ENCODE data around the gene AUTS2. TPM values are rescaled to one million over a fixed set of nuclear protein-coding genes. Genes with fewer than 3 reads are reported as not detected.

AUTS2 gene
- total RNA-seq, 2 donors from 2014 or later, result 2.9 to 7.9 TPM

DNA sequence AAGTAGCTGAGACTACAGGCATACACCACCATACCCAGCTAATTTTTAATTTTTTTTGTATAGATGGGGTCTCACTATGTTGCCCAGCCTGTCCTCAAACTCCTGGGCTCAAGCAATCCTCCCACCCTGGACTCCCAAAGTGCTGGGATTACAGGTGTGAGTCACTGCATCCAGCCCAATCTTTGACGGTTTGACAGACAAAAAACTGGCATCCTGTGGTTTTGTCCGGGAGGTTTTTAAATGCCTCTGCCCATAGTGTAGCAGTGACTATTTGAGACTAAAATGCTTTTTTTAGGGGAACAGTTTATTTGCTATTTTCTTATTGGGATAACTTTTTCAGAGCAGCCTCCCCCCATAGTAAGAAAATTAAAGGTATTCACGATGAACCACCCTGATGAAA, 1010.0 kb downstream of the AUTS2 start:
- no peak for ATAC-seq (replicated peaks in 1 of 2)
- peaks cover 0 to 3% of the 10 kb centered on the region in 2 donors for H3K36me3 Mint-ChIP-seq (ENCODE audit: insufficient read depth in 2 of 2)
- no peak overlapping the region for H3K4me3 Mint-ChIP-seq

DNA sequence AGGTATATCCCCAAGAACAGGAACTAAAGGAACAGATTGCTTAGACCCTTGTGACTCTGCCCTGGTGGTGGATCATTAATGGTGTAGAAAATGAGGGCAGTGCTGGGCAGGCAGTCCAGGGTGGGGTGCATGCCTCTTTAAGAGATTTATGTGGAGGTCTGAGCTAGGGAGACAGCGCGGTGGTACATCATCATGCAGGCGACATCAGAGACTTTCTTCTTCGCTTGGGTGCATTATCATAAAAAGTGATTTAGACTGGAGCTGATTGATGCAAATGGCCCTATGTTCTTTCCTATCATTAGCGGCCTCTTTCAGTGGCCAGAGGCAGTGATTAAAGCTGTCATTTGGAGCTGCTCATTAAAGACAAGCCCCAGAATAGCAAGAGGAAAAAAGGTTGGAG, 1014.5 kb downstream of the AUTS2 start:
- H3K9me3 Mint-ChIP-seq, result no peaks in the 10 kb centered on the region
- no peaks in the 10 kb centered on the region for H3K36me3 Mint-ChIP-seq (ENCODE audit: insufficient read depth in 2 of 2)
- no peaks in the 10 kb centered on the region for H3K4me1 Mint-ChIP-seq (ENCODE audit: low read depth)
- peaks cover 6% of the 10 kb centered on the region for H3K27me3 Mint-ChIP-seq (ENCODE audit: low read depth)
- no peak overlapping the region for H3K4me3 Mint-ChIP-seq
- DNase-seq (no peak), ATAC-seq (replicated peaks in 1 of 2) (no peak)
- no peak overlapping the region for H3K27ac Mint-ChIP-seq

More for the DNA sequence above, 1010.0 kb downstream of the AUTS2 start:
- Mint-ChIP-seq H3K4me1 (ENCODE audit: low read depth) (no peaks in the 10 kb centered on the region), H3K27me3 (ENCODE audit: low read depth) (peaks cover 6% of the 10 kb centered on the region), H3K9me3 (peaks cover 0 to 1% of the 10 kb centered on the region in 2 donors), H3K27ac (no peak overlapping the region)
- DNase-seq, result no peak

DNA sequence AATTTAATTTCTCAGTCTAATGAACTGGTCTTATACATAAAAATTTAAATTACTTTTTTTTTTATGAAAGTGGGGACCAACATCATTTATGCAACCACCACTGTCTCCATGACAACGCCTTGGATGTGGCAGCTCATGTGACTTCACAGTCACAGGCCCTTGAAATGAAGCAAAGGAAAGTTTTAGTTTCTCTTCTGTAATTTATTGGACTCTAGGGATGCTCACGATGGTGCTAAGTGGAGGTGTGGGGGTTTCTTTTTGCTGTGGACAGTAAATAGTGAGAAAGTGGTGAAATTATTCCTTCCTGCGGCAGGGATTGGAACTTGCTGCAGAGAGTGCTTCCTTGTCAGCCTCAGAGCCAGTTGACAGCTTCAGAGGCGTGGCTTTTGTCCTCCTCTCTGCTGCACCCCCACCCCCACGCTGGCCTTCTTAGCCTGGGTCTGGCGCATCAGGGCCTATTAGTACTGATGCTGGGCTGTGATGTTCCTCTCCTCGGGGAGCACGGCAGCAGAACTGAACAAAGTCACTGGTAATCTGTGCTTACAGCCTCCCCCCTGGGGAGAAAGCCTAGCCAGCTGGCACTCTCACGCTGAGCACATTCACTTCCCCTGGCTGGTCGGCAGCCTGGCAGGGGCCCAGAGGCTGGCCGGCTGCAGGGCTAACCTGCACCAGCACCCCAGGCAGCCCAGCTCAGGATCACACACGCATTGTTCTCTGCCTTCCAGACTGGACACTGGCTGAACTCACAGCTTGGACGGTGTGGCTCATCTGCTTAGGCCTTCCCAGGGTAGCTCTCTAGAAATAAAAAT, 1016.2 kb downstream of the AUTS2 start:
- Mint-ChIP-seq H3K4me1 (ENCODE audit: low read depth) (no peaks in the 10 kb centered on the region), H3K27me3 (ENCODE audit: low read depth) (peaks cover 6% of the 10 kb centered on the region), H3K9me3 (no peaks in the 10 kb centered on the region), H3K27ac (no peak overlapping the region), H3K36me3 (ENCODE audit: insufficient read depth in 2 of 2) (no peaks in the 10 kb centered on the region), H3K4me3 (no peak overlapping the region)
- DNase-seq (no peak), ATAC-seq (replicated peaks in 1 of 2) (no peak)

DNA sequence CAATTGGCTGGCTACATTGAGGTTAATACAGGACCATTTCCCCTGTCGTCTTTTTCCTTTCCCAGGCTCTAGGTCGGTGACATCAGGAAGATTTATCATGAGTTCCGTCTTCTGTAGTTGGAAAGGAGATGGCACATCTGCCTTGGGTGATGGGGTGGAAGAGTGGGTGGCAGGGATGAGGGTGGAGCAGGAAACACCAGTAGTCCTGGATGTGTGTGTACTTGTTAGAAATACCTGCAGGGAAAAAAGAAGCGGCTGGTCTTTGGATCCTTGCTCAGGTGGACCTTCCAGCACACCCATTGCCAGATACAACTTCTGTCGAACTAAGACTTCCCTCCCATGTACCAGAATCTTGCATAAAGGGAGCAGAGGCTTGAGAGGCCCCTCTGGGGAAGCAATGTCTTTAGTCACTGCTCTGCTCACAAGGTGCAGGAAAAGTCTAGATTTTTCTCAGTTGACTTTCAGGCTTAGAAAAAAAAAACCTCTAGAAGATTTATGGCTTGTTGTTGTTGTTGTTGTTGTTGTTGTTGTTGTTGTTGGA, 1016.9 kb downstream of the AUTS2 start:
- no peak for DNase-seq
- no peaks in the 10 kb centered on the region for H3K36me3 Mint-ChIP-seq (ENCODE audit: insufficient read depth in 2 of 2)
- no peaks in the 10 kb centered on the region for H3K9me3 Mint-ChIP-seq
- no peak for ATAC-seq (replicated peaks in 1 of 2)
- H3K4me3 Mint-ChIP-seq, result no peak overlapping the region
- peaks cover 6% of the 10 kb centered on the region for H3K27me3 Mint-ChIP-seq (ENCODE audit: low read depth)
- H3K27ac Mint-ChIP-seq, result no peak overlapping the region
- no peaks in the 10 kb centered on the region for H3K4me1 Mint-ChIP-seq (ENCODE audit: low read depth)

DNA sequence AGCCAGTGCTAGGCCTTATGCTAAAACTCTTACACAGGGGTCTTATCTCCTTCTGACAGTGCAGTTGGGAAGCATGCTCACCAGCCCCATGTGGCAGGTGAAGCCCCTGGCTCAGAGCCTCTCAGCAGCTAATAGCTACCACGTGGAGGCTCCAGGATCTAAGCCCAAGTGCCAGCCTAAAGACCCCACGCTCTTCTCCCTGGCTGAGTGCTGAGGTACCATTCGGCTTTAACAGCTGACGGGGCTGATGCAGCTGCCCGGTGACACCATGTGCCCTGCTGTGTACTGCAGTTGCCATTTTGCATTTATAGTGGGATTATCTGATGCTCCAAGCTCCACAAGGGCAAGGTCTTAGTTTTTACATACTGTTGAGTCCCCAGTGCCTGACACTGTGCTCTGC, 1017.9 kb downstream of the AUTS2 start:
- Mint-ChIP-seq H3K27me3 (ENCODE audit: low read depth) (peaks cover under 1% of the 10 kb centered on the region), H3K9me3 (no peaks in the 10 kb centered on the region), H3K27ac (no peak overlapping the region), H3K36me3 (ENCODE audit: insufficient read depth in 2 of 2) (no peaks in the 10 kb centered on the region), H3K4me1 (ENCODE audit: low read depth) (no peaks in the 10 kb centered on the region), H3K4me3 (no peak overlapping the region)
- ATAC-seq (replicated peaks in 1 of 2) (no peak), DNase-seq (no peak)

DNA sequence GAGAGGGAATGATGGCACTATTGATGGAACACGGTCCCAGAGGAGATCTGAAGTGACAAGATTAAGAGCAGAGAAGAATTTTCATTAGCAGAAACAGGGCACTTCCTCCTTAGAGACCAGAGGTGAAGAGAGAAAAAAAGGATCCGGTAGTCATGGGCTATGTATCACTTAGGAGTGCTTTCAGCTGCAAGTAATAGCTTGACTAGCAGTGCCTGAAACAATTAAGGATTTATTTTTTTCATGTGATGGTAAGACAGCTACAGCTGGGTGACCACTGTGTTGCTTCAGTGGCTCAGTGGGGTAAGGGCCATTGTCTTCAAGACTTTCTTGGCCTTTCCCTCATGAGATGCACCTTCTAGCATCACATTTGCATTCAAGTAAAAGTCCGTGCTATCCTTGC, 1018.5 kb downstream of the AUTS2 start:
- DNase-seq, result no peak
- Mint-ChIP-seq H3K4me3 (no peak overlapping the region), H3K9me3 (no peaks in the 10 kb centered on the region), H3K27me3 (ENCODE audit: low read depth) (no peaks in the 10 kb centered on the region), H3K4me1 (ENCODE audit: low read depth) (no peaks in the 10 kb centered on the region), H3K36me3 (ENCODE audit: insufficient read depth in 2 of 2) (no peaks in the 10 kb centered on the region), H3K27ac (no peak overlapping the region)
- ATAC-seq (replicated peaks in 1 of 2), result no peak

DNA sequence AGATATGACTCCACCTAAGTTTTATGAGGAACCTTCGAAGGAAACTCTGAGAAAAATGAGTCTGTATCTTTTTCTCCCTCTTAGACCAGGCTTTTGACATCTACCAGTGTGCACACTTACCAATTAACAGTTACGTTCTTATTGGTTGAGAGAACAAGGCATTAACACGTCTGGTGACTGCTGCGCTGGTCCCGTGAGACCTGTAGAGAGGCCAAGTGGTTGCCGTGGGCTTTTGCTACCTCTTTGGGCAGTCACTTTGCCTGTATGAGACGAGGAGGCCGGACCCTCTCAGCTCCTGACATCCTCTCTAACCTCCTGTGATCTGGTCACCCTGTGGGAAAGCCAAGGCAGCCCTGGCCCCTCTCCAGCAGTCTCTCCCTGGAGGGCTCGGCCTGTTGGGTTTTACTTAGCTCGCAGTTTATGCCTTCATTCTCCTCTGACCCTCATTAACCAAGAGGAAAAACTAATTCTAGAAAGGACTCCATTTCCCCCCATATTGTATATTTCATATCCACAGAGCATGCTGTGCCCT, 1019.8 kb downstream of the AUTS2 start:
- DNase-seq, result no peak
- Mint-ChIP-seq H3K9me3 (no peaks in the 10 kb centered on the region), H3K27me3 (ENCODE audit: low read depth) (no peaks in the 10 kb centered on the region), H3K4me3 (no peak overlapping the region), H3K4me1 (ENCODE audit: low read depth) (no peaks in the 10 kb centered on the region), H3K36me3 (ENCODE audit: insufficient read depth in 2 of 2) (no peaks in the 10 kb centered on the region), H3K27ac (no peak overlapping the region)
- no peak for ATAC-seq (replicated peaks in 1 of 2)

DNA sequence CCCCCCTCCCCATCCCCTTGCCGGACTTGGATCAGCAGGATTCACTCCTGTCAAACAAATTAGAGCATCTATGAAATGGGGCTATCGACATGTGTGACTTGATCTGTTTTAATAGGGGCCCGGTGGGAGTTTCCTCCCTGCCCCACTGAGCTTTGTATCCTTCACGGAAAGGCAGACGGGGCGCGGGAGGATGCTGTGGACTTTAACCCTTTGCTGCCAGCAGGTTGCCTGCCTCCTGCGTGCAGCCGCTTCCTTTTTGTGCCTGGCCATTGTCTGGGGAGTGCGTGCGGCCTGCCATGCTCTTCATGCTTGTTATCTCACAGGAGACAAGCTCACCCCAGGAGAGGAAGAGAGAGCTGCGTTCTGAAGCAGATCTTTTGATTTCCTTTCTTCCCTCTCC, 1020.9 kb downstream of the AUTS2 start:
- Mint-ChIP-seq H3K4me1 (ENCODE audit: low read depth) (no peaks in the 10 kb centered on the region), H3K27ac (no peak overlapping the region), H3K27me3 (ENCODE audit: low read depth) (no peaks in the 10 kb centered on the region), H3K9me3 (no peaks in the 10 kb centered on the region), H3K36me3 (ENCODE audit: insufficient read depth in 2 of 2) (no peaks in the 10 kb centered on the region), H3K4me3 (no peak overlapping the region)
- DNase-seq (no peak), ATAC-seq (replicated peaks in 1 of 2) (no peak)

DNA sequence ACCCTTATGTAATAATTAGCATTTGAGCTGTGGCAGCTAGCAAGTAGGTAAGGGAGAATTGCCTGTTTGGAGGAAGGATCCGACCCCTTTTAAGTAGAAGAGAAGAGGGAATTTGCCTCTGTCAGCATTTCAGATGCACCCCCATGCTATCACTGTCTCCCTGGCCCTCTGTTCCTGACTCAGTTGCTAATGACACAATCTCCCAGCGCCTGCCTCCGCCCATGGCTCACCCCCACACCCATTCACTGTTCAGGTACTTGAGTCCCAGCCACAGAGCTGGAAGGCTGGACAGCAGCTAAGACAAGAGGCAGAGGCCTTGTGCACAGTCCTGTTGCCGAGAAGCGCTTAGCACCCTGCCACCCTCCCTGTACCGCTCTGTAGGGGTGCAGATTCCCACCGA, 1021.4 kb downstream of the AUTS2 start:
- Mint-ChIP-seq H3K4me3 (no peak overlapping the region), H3K27ac (no peak overlapping the region), H3K36me3 (ENCODE audit: insufficient read depth in 2 of 2) (no peaks in the 10 kb centered on the region), H3K4me1 (ENCODE audit: low read depth) (no peaks in the 10 kb centered on the region), H3K9me3 (no peaks in the 10 kb centered on the region), H3K27me3 (ENCODE audit: low read depth) (no peaks in the 10 kb centered on the region)
- DNase-seq (no peak), ATAC-seq (replicated peaks in 1 of 2) (no peak)

DNA sequence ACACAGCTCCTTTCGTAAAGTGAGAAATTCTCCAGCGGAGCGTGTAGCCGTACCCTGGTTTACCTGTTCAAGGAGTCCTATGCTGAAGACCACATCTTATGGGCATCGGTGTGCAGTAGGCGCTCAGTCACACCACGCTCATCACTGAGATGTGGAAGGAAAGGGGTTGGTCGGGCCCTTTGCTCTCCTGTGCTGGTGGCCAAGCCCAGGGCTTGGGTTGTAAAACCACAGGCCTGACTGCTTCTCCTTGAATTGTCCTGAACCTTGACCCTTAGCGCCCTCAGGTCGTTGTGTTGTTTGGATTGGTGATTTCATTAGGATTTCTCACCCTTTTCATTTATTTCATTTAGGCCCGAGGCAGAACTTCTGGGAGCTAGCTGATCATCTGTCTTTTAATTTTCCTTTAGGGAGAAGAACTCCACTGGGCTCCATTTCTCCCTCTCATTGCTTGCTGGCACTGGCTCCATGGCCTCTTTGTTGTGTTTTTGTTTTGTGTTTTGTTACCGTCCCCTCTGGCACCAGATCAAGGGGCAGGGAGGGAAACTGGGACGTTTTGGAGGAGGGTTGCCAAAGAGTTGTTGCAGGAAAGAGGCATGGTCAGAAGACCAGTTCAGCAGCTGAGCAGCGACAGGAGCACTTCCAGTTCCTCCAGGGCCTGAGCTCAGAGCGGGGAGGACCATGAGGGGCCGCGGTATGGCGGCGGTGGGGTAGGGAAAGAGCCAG, 1022.2 kb downstream of the AUTS2 start:
- Mint-ChIP-seq H3K27ac (no peak overlapping the region), H3K27me3 (ENCODE audit: low read depth) (no peaks in the 10 kb centered on the region), H3K9me3 (no peaks in the 10 kb centered on the region), H3K36me3 (ENCODE audit: insufficient read depth in 2 of 2) (no peaks in the 10 kb centered on the region), H3K4me1 (ENCODE audit: low read depth) (no peaks in the 10 kb centered on the region), H3K4me3 (no peak overlapping the region)
- DNase-seq, result no peak
- no peak for ATAC-seq (replicated peaks in 1 of 2)

DNA sequence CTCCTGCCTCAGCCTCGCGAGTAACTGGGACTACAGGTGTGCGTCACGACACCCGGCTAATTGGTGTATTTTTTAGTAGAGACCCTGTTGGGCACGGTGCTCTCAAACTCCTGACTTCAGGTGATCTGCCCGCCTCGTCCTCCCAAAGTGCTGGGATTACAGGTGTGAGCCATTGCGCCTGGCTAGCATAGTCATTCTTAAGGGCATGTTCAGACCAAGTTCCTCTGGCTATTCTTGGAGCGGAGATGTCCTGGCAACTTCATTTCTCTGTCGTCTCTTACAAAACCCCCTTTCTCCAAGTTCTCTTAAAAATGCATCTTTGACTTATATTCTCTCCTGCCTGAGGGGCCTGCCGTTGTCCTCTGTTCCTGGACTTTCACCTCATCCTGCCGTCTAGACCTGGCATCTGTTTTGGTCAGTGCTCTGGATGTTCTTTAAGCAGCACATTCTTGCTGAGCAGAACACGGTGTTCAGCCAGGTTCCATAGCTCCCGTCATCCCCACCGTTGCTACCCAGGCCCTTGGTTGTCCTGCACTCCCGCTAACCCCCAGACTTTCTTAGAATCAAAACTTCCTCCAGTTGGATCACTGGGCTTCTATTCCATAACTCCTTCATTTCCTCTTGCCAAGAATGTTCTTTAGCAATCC, 1023.8 kb downstream of the AUTS2 start:
- no peak for ATAC-seq (replicated peaks in 1 of 2)
- Mint-ChIP-seq H3K4me1 (ENCODE audit: low read depth) (no peaks in the 10 kb centered on the region), H3K4me3 (no peak overlapping the region), H3K27me3 (ENCODE audit: low read depth) (no peaks in the 10 kb centered on the region), H3K9me3 (no peaks in the 10 kb centered on the region), H3K27ac (no peak overlapping the region), H3K36me3 (ENCODE audit: insufficient read depth in 2 of 2) (peaks cover 0 to 1% of the 10 kb centered on the region in 2 donors)
- no peak for DNase-seq

DNA sequence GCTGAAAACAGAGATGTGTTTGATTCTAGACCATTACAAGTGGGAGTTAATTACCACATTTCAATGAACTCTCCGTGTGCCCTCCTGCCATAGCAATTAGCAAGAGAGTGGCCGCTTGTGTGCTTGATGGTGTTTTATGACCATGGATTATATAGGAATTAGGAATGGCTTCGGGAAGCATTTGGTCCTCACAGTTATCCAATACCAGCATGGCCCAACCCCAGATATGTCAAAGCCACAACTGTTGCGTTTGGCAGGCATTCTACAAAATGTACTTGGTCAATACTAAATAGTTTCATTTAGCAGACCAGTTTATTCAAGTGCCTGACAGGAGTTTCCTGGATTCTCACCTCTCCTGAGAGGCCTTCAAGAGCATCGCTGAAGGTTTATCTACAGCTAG, 1024.7 kb downstream of the AUTS2 start:
- Mint-ChIP-seq H3K9me3 (no peaks in the 10 kb centered on the region), H3K27ac (no peak overlapping the region), H3K4me1 (ENCODE audit: low read depth) (no peaks in the 10 kb centered on the region), H3K36me3 (ENCODE audit: insufficient read depth in 2 of 2) (peaks cover 0 to 1% of the 10 kb centered on the region in 2 donors), H3K4me3 (no peak overlapping the region), H3K27me3 (ENCODE audit: low read depth) (no peaks in the 10 kb centered on the region)
- ATAC-seq (replicated peaks in 1 of 2), result no peak
- DNase-seq, result no peak

DNA sequence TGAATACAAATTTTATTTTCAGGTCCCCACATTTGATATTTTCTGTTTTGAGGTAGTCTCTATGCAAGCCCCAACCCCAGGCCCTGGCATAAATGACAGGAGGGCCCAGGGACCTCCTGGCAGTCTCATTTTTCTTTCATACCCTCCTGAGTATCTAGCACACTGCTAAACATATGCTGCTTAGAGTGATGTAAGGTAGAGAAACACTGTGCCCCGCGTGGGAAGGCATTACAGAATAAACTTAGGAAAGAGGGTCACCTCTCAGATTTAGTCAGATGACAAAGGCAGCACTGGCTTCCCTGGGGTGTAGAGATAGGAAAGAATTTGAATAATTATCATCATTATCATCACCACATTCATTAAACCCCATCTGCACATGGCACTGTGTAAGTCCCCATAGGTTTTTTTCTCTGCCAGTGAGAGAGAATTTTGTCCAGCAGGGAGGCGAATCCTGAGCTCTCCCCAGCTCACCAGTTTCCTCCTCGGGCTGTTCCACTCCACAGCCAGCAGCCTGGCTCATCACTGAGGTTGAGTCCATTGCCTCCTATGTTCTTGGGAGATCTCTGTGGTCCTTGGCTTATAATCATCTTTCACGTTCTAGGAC, 1026.3 kb downstream of the AUTS2 start:
- DNase-seq, result no peak
- H3K27ac Mint-ChIP-seq, result no peak overlapping the region
- ATAC-seq (replicated peaks in 1 of 2), result no peak
- H3K27me3 Mint-ChIP-seq (ENCODE audit: low read depth), result no peaks in the 10 kb centered on the region
- no peak overlapping the region for H3K4me3 Mint-ChIP-seq
- H3K4me1 Mint-ChIP-seq (ENCODE audit: low read depth), result no peaks in the 10 kb centered on the region
- no peaks in the 10 kb centered on the region for H3K9me3 Mint-ChIP-seq
- H3K36me3 Mint-ChIP-seq (ENCODE audit: insufficient read depth in 2 of 2), result peaks cover 0 to 1% of the 10 kb centered on the region in 2 donors

All from activated T-cell treated with anti-CD3 and anti-CD28 coated beads, Interleukin-2, amount 50 U/mL, for 72 hours (primary cell).